ENCODE results near the gene PCNX2. TPM values are rescaled to one million over a fixed set of nuclear protein-coding genes. Genes with fewer than 3 reads are reported as not detected.

PCNX2 gene
- total RNA-seq, 1 experiment from 2014 or later = 15.3 TPM

DNA sequence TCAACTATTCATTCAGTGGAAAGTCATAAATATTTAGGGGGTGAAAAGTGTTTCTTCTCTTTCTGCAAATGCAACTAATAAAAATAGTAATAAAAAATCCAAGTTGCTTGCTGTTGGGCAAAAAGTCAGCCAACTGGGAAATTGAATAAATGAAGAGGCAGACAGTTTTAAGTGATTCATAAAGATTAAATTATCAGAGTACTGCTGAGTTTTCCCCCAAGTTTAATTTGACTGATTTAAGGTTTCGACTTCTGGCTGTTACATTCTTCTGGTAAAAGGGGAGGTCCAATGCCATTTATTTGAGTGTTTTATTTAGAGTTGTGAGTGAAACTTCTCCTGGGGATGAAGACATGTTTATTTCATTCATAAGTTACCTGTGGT lies 219.6 kb downstream of the PCNX2 start (continued):
- TF ChIP-seq ZBTB33 (IDR thresholded peaks at IDR 0.05; ENCODE audit: extremely low read depth, insufficient replicate concordance, low read length) (no peak), ZNF274 (IDR thresholded peaks at IDR 0.05; ENCODE audit: low read depth, low read length) (no peak), CEBPB (IDR thresholded peaks at IDR 0.05; ENCODE audit: low read depth) (no peak), SRF (IDR thresholded peaks at IDR 0.05; ENCODE audit: low read depth) (no peak), JUND (IDR thresholded peaks at IDR 0.05) (no peak), FOSL1 (IDR thresholded peaks at IDR 0.05; ENCODE audit: low read depth) (no peak), ATF3 (IDR thresholded peaks at IDR 0.05) (no peak), POLR2AphosphoS5 (IDR thresholded peaks at IDR 0.05; ENCODE audit: low read depth, low read length) (no peak)

- H3K4me3 ChIP-seq (replicated peaks in 1 of 2; ENCODE audit: low read depth in 1 of 2, low read length in 2 of 2) = no peak overlapping the region
- CTCF ChIA-PET = no interaction called here
- no peak for TF ChIP-seq CEBPB (IDR thresholded peaks at IDR 0.05; ENCODE audit: low read depth)
- TF ChIP-seq EGR1 (IDR thresholded peaks at IDR 0.05; ENCODE audit: low read depth) = no peak
- no peak for TF ChIP-seq TCF7L2 (IDR thresholded peaks at IDR 0.05; ENCODE audit: borderline replicate concordance, extremely low read depth, insufficient read depth, insufficient read length)
- TF ChIP-seq ELF1 (IDR thresholded peaks at IDR 0.05; ENCODE audit: borderline replicate concordance, low read depth) = no peak
- no peak for TF ChIP-seq SIN3A (IDR thresholded peaks at IDR 0.05; ENCODE audit: low read depth)
- no peak for TF ChIP-seq EZH2 (IDR thresholded peaks at IDR 0.05)
- TF ChIP-seq, protein P1, sequence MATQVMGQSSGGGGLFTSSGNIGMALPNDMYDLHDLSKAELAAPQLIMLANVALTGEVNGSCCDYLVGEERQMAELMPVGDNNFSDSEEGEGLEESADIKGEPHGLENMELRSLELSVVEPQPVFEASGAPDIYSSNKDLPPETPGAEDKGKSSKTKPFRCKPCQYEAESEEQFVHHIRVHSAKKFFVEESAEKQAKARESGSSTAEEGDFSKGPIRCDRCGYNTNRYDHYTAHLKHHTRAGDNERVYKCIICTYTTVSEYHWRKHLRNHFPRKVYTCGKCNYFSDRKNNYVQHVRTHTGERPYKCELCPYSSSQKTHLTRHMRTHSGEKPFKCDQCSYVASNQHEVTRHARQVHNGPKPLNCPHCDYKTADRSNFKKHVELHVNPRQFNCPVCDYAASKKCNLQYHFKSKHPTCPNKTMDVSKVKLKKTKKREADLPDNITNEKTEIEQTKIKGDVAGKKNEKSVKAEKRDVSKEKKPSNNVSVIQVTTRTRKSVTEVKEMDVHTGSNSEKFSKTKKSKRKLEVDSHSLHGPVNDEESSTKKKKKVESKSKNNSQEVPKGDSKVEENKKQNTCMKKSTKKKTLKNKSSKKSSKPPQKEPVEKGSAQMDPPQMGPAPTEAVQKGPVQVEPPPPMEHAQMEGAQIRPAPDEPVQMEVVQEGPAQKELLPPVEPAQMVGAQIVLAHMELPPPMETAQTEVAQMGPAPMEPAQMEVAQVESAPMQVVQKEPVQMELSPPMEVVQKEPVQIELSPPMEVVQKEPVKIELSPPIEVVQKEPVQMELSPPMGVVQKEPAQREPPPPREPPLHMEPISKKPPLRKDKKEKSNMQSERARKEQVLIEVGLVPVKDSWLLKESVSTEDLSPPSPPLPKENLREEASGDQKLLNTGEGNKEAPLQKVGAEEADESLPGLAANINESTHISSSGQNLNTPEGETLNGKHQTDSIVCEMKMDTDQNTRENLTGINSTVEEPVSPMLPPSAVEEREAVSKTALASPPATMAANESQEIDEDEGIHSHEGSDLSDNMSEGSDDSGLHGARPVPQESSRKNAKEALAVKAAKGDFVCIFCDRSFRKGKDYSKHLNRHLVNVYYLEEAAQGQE (IDR thresholded peaks at IDR 0.05; ENCODE audit: low read depth) = no peak
- TF ChIP-seq FOSL1 (IDR thresholded peaks at IDR 0.05; ENCODE audit: low read depth) = no peak
- no peak for TF ChIP-seq SP1 (IDR thresholded peaks at IDR 0.05; ENCODE audit: low read depth)
- TF ChIP-seq ZFX (IDR thresholded peaks at IDR 0.05) = no peak
- no peak for TF ChIP-seq JUND (IDR thresholded peaks at IDR 0.05)
- no peak for TF ChIP-seq RAD21 (IDR thresholded peaks at IDR 0.05; ENCODE audit: low read depth)
- no peak for TF ChIP-seq POLR2AphosphoS5 (IDR thresholded peaks at IDR 0.05; ENCODE audit: low read depth, low read length)
- H3K27me3 ChIP-seq (ENCODE audit: insufficient read depth, low read length) = no peaks in the 10 kb centered on the region
- POLR2A ChIA-PET = no interaction called here
- ATAC-seq (no peak), DNase-seq (ENCODE audit: low read depth, low spot score) (no peak)
- H3K36me3 ChIP-seq (ENCODE audit: control insufficient read depth in 1 of 2, insufficient read depth in 2 of 2, low read length in 2 of 2) = no peaks in the 10 kb centered on the region
- no TSS peak for BruUV-seq (replicated peaks)
- H2AFZ ChIP-seq (ENCODE audit: low read depth, low read length, poor library complexity, severe bottlenecking) = no peak overlapping the region
- intact Hi-C loops (cut with micrococcal nuclease) = no loop called here
- H3K9me3 ChIP-seq (ENCODE audit: control insufficient read depth in 1 of 2, insufficient read depth in 1 of 2, low read depth in 1 of 2, low read length in 2 of 2) = no peaks in the 10 kb centered on the region
- H3K27ac ChIP-seq (ENCODE audit: low read depth, low read length) = no peak overlapping the region
- no peaks in the 10 kb centered on the region for H3K9me2 ChIP-seq (ENCODE audit: insufficient read depth)
- RAD21 ChIA-PET (ENCODE audit: low non-redundant PET in 1 of 2, low total read pairs in 2 of 2, uncharacterized antibody in 2 of 2, unreplicated experiment in 2 of 2) = no interaction called here
- H3K4me1 ChIP-seq (ENCODE audit: control insufficient read depth in 1 of 2, insufficient read depth in 2 of 2, low read length in 2 of 2) = no peaks in the 10 kb centered on the region
- H4K20me1 ChIP-seq (ENCODE audit: insufficient read depth) = no peaks in the 10 kb centered on the region
- H3K79me2 ChIP-seq (ENCODE audit: insufficient read depth, low read length) = no peaks in the 10 kb centered on the region
- no peak overlapping the region for H3K4me2 ChIP-seq (ENCODE audit: low read length)
- no peak overlapping the region for H3K9ac ChIP-seq (ENCODE audit: low read length)
These were observed 229.4 kb downstream of the PCNX2 start for GRCh38 chr1:233066087-233066486.

Data from HCT116 (cell line).